HFF-Myc (cell line): ENCODE measurements around the gene DNM1.

ENCODE experiments used
- DNase-seq: peaks from one replicate; pipeline ENCODE4 v3.0.0-alpha.2; 2011; ENCODE audit warnings: low read depth; ENCODE audit errors: extremely low read depth
- H3K4me3 ChIP-seq: replicated peaks from 2 replicates; pipeline ENCODE4 v1.5.1; 2011; ENCODE audit warnings: low read depth, mild to moderate bottlenecking, control low read depth, low read length
- CTCF ChIP-seq: IDR thresholded peaks from 2 replicates; pipeline ENCODE4 v1.5.1; 2012; ENCODE audit warnings: mild to moderate bottlenecking, low read depth, low read length, control low read depth; ENCODE audit errors: missing control alignments

DNM1 gene

GRCh38 chr9:128213746-128214497 lies 10.7 kb downstream of the DNM1 start:
- TF ChIP-seq CTCF, result no peak
- no peak overlapping the region for H3K4me3 ChIP-seq
- no peak for DNase-seq

DNA sequence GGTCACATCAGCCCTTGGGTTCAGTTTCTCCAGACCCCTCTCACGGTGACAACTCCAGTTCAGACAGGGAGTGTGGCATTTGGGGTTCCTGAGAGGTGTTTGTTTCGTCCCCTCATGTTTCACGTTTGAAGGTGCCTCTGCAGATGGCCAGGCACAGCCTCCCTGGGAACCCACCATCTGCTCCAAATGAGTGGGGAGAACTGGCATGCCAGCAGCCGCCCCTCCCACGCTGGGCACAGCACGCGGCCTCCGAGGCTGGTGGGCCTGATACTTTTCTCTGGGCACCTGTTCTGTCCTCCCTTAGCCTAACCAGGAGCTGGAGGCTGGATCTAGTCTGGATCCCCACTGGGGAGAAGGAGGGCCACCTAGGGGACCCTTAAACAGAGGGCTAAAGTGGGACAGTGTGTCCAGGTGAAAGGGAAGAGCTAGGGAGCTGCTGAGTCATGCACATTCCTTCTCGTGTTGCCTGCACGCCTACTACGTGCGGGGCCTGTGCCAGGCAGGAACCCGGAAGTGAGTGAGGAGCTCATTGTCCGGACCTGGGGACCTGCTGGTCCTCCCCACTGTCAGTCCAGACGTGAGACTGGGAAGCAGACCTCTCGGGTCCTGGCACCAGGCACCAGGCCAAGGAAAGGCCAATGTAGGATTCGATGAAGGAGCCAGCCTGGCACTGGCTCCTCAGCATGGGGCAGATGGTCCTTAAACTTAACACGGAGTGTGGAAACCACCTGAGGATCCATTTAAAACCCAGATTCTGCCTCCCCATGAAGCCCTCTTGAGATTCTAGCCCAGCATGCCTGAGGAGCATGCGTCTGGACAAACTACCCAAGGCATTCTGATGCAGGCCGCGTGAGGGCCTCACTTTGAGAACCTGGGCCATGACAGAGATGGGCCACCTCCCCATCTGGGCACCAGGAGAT lies 11.7 kb downstream of the DNM1 start:
- no peak for DNase-seq
- no peak for TF ChIP-seq CTCF
- H3K4me3 ChIP-seq, result no peak overlapping the region

DNA sequence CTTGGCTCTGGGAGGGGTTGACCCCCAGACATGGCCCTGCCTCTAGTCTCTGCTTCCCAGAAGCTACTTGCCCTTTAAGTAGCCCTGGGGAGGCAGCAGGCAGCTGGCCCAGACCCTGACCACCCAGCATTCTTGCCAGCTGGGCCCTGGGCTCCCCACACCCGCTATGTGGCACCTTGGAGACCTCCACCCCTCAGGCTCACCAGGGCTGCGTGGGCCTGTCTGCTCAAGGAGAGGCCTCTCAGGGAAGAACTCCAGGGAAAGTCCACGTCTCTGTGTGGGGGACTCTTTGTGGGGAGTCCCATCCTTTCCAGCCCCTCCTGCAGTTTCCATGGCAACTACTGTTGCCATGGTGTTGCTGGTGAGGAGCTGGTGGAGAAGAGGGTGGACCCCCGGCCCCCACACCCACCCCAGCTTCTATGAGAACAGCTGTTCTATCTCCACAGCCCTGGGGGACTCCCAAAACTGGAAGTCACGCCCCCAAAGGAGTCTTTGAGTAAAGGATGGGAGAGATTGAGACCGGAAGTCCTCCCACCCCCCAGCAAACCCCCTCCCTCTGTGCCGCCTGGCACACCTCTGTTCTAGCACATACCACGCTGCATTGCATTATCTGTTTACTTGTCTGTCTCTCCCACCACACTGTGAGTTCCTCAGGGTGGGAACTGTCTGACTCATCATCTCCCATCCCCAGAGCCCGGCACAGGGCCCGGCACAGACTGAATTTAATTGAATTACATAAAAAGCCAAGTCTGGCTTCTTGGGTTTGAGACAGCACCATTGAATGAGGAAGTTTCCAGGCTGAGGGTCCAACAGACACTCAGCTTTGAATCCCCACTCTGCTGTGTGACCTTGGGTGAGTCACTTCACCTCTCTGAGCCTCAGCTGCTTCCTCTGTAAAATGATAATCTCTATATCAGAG lies 12.6 kb downstream of the DNM1 start:
- no peak overlapping the region for H3K4me3 ChIP-seq
- no peak for TF ChIP-seq CTCF
- no peak for DNase-seq

GRCh38 chr9:128216781-128217553 lies 13.8 kb downstream of the DNM1 start:
- DNase-seq, result no peak
- H3K4me3 ChIP-seq, result no peak overlapping the region
- no peak for TF ChIP-seq CTCF

GRCh38 chr9:128218172-128218517 lies 15.0 kb downstream of the DNM1 start:
- DNase-seq, result no peak
- H3K4me3 ChIP-seq, result no peak overlapping the region
- TF ChIP-seq CTCF, result no peak
